Gastrocnemius medialis (tissue), 4 donors: ENCODE results near the gene BMPR1B.

ENCODE experiments used
- POLR2A ChIP-seq, 2 donors: fragments of 450-650 bp; IDR thresholded peaks; one replicate each; pipeline ENCODE4 v1.6.1; 2017; ENCODE audit warnings: antibody characterized with exemption in 2 of 2, mild to moderate bottlenecking in 2 of 2, moderate library complexity in 2 of 2
- TF ChIP-seq, protein P1 (sequence below), 5 experiments: fragments of 450-650 bp in 3 of 5; fragments of 200-600 bp in 2 of 5; sonication (generic) in 2 of 5; IDR thresholded peaks in 4 of 5; conservative IDR thresholded peaks in 1 of 5; 1 replicate in 4 of 5; 2 replicates in 1 of 5; pipeline ENCODE4 v1.5.1; 2016 to 2019; ENCODE audit warnings: antibody characterized with exemption in 5 of 5, mild to moderate bottlenecking in 3 of 5, moderate library complexity in 3 of 5

DNA sequence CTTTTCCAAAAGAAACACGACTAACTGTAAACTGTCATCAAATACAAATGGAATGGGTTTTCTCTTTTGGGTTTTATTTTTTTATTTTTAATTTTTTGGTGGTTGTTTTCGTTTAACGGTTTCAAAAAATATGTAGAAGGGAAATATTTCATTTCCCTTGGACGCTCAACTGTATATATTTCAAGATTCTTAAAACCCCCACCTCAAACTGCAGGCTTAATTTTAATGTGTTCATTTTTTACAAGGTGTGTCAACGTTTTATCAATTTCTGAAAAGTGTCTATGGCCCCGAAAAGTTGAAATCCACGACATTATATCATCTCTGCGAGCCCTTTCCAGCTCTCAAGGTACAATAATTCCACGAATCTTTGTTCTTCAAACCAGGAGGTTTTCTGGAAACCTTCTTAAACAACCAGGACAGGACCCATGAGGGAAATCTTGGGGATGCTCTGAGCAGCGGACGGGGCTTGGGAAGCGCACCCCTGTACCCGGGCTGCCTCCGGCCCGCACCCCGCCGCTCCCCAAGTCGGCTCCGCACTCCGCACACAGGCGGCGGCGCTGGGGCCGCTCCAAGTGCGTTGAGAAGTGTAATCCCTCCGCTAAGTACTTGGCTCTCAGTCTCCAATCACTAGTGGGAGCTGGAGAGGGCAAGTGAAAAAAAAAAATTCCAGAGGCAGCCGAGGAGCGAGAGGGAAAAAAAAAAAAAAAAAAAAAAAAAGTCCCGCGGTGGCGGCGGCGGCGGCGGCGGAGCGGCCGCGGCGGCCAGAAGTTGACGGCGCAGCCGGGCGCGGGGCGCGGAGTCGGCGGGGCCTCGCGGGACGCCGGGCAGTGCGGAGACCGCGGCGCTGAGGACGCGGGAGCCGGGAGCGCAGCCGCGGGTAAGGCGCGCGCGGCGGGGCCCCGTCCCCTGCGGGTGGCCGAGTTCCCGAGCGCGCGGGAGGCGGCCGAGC lies at the start of gene BMPR1B:
- TF ChIP-seq, protein P1, sequence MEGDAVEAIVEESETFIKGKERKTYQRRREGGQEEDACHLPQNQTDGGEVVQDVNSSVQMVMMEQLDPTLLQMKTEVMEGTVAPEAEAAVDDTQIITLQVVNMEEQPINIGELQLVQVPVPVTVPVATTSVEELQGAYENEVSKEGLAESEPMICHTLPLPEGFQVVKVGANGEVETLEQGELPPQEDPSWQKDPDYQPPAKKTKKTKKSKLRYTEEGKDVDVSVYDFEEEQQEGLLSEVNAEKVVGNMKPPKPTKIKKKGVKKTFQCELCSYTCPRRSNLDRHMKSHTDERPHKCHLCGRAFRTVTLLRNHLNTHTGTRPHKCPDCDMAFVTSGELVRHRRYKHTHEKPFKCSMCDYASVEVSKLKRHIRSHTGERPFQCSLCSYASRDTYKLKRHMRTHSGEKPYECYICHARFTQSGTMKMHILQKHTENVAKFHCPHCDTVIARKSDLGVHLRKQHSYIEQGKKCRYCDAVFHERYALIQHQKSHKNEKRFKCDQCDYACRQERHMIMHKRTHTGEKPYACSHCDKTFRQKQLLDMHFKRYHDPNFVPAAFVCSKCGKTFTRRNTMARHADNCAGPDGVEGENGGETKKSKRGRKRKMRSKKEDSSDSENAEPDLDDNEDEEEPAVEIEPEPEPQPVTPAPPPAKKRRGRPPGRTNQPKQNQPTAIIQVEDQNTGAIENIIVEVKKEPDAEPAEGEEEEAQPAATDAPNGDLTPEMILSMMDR (IDR thresholded peaks at IDR 0.05 in 4 of 5, conservative IDR thresholded peaks at IDR 0.05 in 1 of 5): no peak
- TF ChIP-seq POLR2A (IDR thresholded peaks at IDR 0.05): no peak
